ENCODE results near the gene PHLDB2.

GRCh38 chr3:111861391-111861790 lies 2.3 kb downstream of the PHLDB2 start:
- TF ChIP-seq CTCF (IDR thresholded peaks at IDR 0.05) = no peak
- no peak for TF ChIP-seq POLR2A (IDR thresholded peaks at IDR 0.05)
